ENCODE data around the gene ACBD6. TPM values are rescaled to one million over a fixed set of nuclear protein-coding genes. Genes with fewer than 3 reads are reported as not detected.

ACBD6 gene
- total RNA-seq, 1 donor from 2014 or later, result 43.4 TPM

- Mint-ChIP-seq H3K27me3 (ENCODE audit: low read depth, unreplicated experiment) (no peaks in the 10 kb centered on the region), H3K4me3 (ENCODE audit: unreplicated experiment) (no peak overlapping the region), H3K4me1 (ENCODE audit: low read depth, unreplicated experiment) (no peaks in the 10 kb centered on the region), H3K36me3 (ENCODE audit: low read depth, unreplicated experiment) (peaks cover 15% of the 10 kb centered on the region), H3K27ac (ENCODE audit: unreplicated experiment) (no peak overlapping the region), H3K9me3 (ENCODE audit: unreplicated experiment) (no peaks in the 10 kb centered on the region)
- no peak overlapping the region for H2AFZ ChIP-seq (ENCODE audit: low read depth, low read length)
- DNase-seq (ENCODE audit: low read depth), result no peak
- no peaks in the 10 kb centered on the region for H3K36me3 ChIP-seq (ENCODE audit: insufficient read depth, low read length)
- no peaks in the 10 kb centered on the region for H3K79me2 ChIP-seq (ENCODE audit: insufficient read depth, low read length)
- no peaks in the 10 kb centered on the region for H3K4me1 ChIP-seq (ENCODE audit: insufficient read depth, low read length)
- no peak overlapping the region for H3K4me2 ChIP-seq (ENCODE audit: low read length)
- FAIRE-seq, result no peak
- no peak overlapping the region for H3K9ac ChIP-seq (ENCODE audit: low read length)
- no peaks in the 10 kb centered on the region for H3K27me3 ChIP-seq (ENCODE audit: insufficient read depth, low read length)
- no peak overlapping the region for H3K27ac ChIP-seq (ENCODE audit: low read depth, low read length)
- H3K4me3 ChIP-seq (ENCODE audit: insufficient read depth, low read depth, low read length), result no peak overlapping the region
- TF ChIP-seq EZH2 (IDR thresholded peaks at IDR 0.05; ENCODE audit: insufficient read depth, low read length) (no peak), CTCF (IDR thresholded peaks at IDR 0.05; ENCODE audit: insufficient read depth, low read depth, low read length) (no peak)
- no peaks in the 10 kb centered on the region for H3K9me3 ChIP-seq (ENCODE audit: insufficient read depth, low read depth, low read length)
- no peaks in the 10 kb centered on the region for H4K20me1 ChIP-seq (ENCODE audit: insufficient read depth, low read length)
These were observed 219.9 kb downstream of the ACBD6 start for GRCh38 chr1:180282401-180283044.

- H3K9me3 ChIP-seq (ENCODE audit: insufficient read depth, low read depth, low read length), result no peaks in the 10 kb centered on the region
- TF ChIP-seq EZH2 (IDR thresholded peaks at IDR 0.05; ENCODE audit: insufficient read depth, low read length) (no peak), CTCF (IDR thresholded peaks at IDR 0.05; ENCODE audit: insufficient read depth, low read depth, low read length) (no peak)
- no peaks in the 10 kb centered on the region for H3K79me2 ChIP-seq (ENCODE audit: insufficient read depth, low read length)
- Mint-ChIP-seq H3K4me3 (ENCODE audit: unreplicated experiment) (no peak overlapping the region), H3K4me1 (ENCODE audit: low read depth, unreplicated experiment) (no peaks in the 10 kb centered on the region), H3K27ac (ENCODE audit: unreplicated experiment) (no peak overlapping the region), H3K36me3 (ENCODE audit: low read depth, unreplicated experiment) (peaks cover 16% of the 10 kb centered on the region), H3K9me3 (ENCODE audit: unreplicated experiment) (no peaks in the 10 kb centered on the region), H3K27me3 (ENCODE audit: low read depth, unreplicated experiment) (no peaks in the 10 kb centered on the region)
- no peak overlapping the region for H3K9ac ChIP-seq (ENCODE audit: low read length)
- no peak overlapping the region for H3K4me2 ChIP-seq (ENCODE audit: low read length)
- no peaks in the 10 kb centered on the region for H3K4me1 ChIP-seq (ENCODE audit: insufficient read depth, low read length)
- H3K4me3 ChIP-seq (ENCODE audit: insufficient read depth, low read depth, low read length), result no peak overlapping the region
- no peak for DNase-seq (ENCODE audit: low read depth)
- H4K20me1 ChIP-seq (ENCODE audit: insufficient read depth, low read length), result no peaks in the 10 kb centered on the region
- no peak for FAIRE-seq
- H3K27ac ChIP-seq (ENCODE audit: low read depth, low read length), result no peak overlapping the region
- no peaks in the 10 kb centered on the region for H3K27me3 ChIP-seq (ENCODE audit: insufficient read depth, low read length)
- no peak overlapping the region for H2AFZ ChIP-seq (ENCODE audit: low read depth, low read length)
- H3K36me3 ChIP-seq (ENCODE audit: insufficient read depth, low read length), result no peaks in the 10 kb centered on the region
These were observed 220.9 kb downstream of the ACBD6 start for GRCh38 chr1:180281490-180281889.

GRCh38 chr1:180280617-180281016 lies 221.8 kb downstream of the ACBD6 start:
- H3K9me3 Mint-ChIP-seq (ENCODE audit: unreplicated experiment), result no peaks in the 10 kb centered on the region
- Histone ChIP-seq H4K20me1 (ENCODE audit: insufficient read depth, low read length) (no peaks in the 10 kb centered on the region), H3K4me3 (ENCODE audit: insufficient read depth, low read depth, low read length) (no peak overlapping the region), H3K79me2 (ENCODE audit: insufficient read depth, low read length) (no peaks in the 10 kb centered on the region), H3K27me3 (ENCODE audit: insufficient read depth, low read length) (no peaks in the 10 kb centered on the region), H3K9me3 (ENCODE audit: insufficient read depth, low read depth, low read length) (no peaks in the 10 kb centered on the region), H3K9ac (ENCODE audit: low read length) (no peak overlapping the region), H3K36me3 (ENCODE audit: insufficient read depth, low read length) (no peaks in the 10 kb centered on the region), H3K27ac (ENCODE audit: low read depth, low read length) (no peak overlapping the region), H3K4me1 (ENCODE audit: insufficient read depth, low read length) (no peaks in the 10 kb centered on the region), H2AFZ (ENCODE audit: low read depth, low read length) (no peak overlapping the region), H3K4me2 (ENCODE audit: low read length) (no peak overlapping the region)
- H3K36me3 Mint-ChIP-seq (ENCODE audit: low read depth, unreplicated experiment), result peaks cover 23% of the 10 kb centered on the region
- H3K4me3 Mint-ChIP-seq (ENCODE audit: unreplicated experiment), result no peak overlapping the region
- FAIRE-seq (no peak), DNase-seq (ENCODE audit: low read depth) (no peak)
- H3K27me3 Mint-ChIP-seq (ENCODE audit: low read depth, unreplicated experiment), result no peaks in the 10 kb centered on the region
- no peak overlapping the region for H3K27ac Mint-ChIP-seq (ENCODE audit: unreplicated experiment)
- no peaks in the 10 kb centered on the region for H3K4me1 Mint-ChIP-seq (ENCODE audit: low read depth, unreplicated experiment)
- TF ChIP-seq EZH2 (IDR thresholded peaks at IDR 0.05; ENCODE audit: insufficient read depth, low read length), result no peak
- TF ChIP-seq CTCF (IDR thresholded peaks at IDR 0.05; ENCODE audit: insufficient read depth, low read depth, low read length), result no peak

Measured in astrocyte (in vitro differentiated cells and primary cell).